DND-41 (cell line): ENCODE results near the gene LRRC27.

ENCODE experiments used
- ATAC-seq: fragments of 200-7000 bp; cut with Tn5 transposase; 3 replicates; pipeline ENCODE4 v1.9.1; 2021; ENCODE audit warnings: low read depth; ENCODE audit not compliant: insufficient read depth
- DNase-seq: peaks from one replicate; pipeline ENCODE4 v3.0.0-alpha.2; 2020
- H2AFZ ChIP-seq: 2 replicates; pipeline ENCODE4 v1.6.0; 2012; ENCODE audit warnings: low read depth, low read length
- H3K27ac ChIP-seq: 2 replicates; pipeline ENCODE4 v1.5.1; 2012; ENCODE audit warnings: low read length, inconsistent platforms
- H3K27me3 ChIP-seq: fragments of 200-600 bp; sonication (generic); 2 replicates; pipeline ENCODE4 v1.6.0; 2012; ENCODE audit warnings: low read length, mild to moderate bottlenecking, inconsistent platforms; ENCODE audit not compliant: insufficient read depth, poor library complexity
- H3K36me3 ChIP-seq: 2 replicates; pipeline ENCODE4 v1.5.1; 2012; ENCODE audit warnings: low read length, inconsistent platforms; ENCODE audit not compliant: insufficient read depth
- H3K4me1 ChIP-seq: 2 replicates; pipeline ENCODE4 v1.5.1; 2012; ENCODE audit warnings: mild to moderate bottlenecking, low read length; ENCODE audit not compliant: insufficient read depth
- H3K4me2 ChIP-seq: 2 replicates; pipeline ENCODE4 v1.6.0; 2012; ENCODE audit warnings: mild to moderate bottlenecking, moderate library complexity, low read length, inconsistent platforms; ENCODE audit not compliant: insufficient read depth
- H3K4me3 ChIP-seq, 2 experiments: fragments of 200-600 bp in 1 of 2; shearing (Covaris generic) in 1 of 2; 2 replicates each; pipeline ENCODE4 v1.5.1; 2012 to 2016; ENCODE audit warnings: inconsistent platforms in 2 of 2, low read length in 2 of 2, mild to moderate bottlenecking in 2 of 2, low read depth in 1 of 2, moderate library complexity in 1 of 2
- H3K79me2 ChIP-seq: 2 replicates; pipeline ENCODE4 v1.6.0; 2012; ENCODE audit warnings: low read length, inconsistent platforms; ENCODE audit not compliant: insufficient read depth
- H3K9ac ChIP-seq: 2 replicates; pipeline ENCODE4 v1.6.0; 2012; ENCODE audit warnings: low read depth, mild to moderate bottlenecking, inconsistent platforms, low read length, moderate library complexity
- H3K9me3 ChIP-seq: 2 replicates; pipeline ENCODE4 v1.5.1; 2012; ENCODE audit warnings: low read length, moderate library complexity, mild to moderate bottlenecking, inconsistent platforms; ENCODE audit not compliant: insufficient read depth, severe bottlenecking
- H4K20me1 ChIP-seq: 2 replicates; pipeline ENCODE4 v1.6.0; 2012; ENCODE audit warnings: low read length; ENCODE audit not compliant: insufficient read depth
- EZH2 ChIP-seq: IDR thresholded peaks from 3 replicates; pipeline ENCODE4 v1.6.1; 2012; ENCODE audit warnings: borderline replicate concordance, low read depth, mild to moderate bottlenecking, moderate library complexity, low read length, inconsistent platforms; ENCODE audit not compliant: severe bottlenecking
- TF ChIP-seq, protein P1 (sequence below): IDR thresholded peaks from 2 replicates; pipeline ENCODE4 v1.5.1; 2012; ENCODE audit warnings: borderline replicate concordance, low read length, moderate library complexity, mild to moderate bottlenecking; ENCODE audit not compliant: poor library complexity, severe bottlenecking; ENCODE audit errors: extremely low read depth

LRRC27 gene

DNA sequence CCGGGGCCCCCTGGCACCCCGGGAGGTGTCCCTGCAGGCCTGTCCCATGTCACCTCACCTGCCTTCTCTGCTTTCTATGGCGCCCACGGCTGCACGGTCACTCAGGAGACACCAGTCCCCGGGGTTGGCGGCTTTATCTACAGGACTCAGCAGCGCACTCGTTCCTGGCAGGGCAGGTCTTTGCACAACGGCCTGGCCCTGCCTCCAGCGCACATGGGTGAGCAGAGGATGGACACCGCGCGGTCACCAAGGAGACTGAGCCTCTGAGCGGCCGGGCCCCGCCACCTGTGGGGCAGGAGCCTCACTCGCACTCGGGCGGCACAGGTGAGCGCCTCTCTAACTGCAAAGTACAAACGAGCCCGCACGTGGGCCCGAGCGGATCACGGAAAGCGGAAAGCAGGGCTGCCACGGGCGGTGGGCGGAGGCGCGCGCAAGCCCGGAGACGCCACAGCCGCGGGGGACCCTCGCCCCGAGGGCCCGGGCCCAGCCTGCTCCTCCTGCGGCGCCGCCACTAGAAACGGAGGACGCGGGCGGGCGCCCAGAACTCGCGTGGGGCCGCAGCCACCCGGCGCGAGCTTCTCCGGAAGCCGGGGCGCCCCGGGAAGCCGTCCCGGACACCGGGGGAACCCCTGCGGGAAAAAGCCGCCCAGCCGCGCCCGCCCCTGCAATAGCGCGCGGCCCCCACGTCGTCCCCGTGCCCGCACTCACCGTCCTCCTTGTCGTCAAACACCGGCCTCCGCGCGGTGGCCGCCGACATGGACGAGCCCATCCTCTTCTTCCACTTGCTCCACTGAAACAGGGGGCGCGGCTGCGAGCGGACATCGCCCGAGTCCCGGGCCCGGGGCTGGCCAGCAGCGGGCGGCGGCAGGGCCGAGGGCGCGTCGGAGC is 24.9 kb upstream of the LRRC27 start:
- no peaks in the 10 kb centered on the region for H3K9me3 ChIP-seq
- H3K27ac ChIP-seq: no peak overlapping the region
- H3K4me1 ChIP-seq: no peaks in the 10 kb centered on the region
- H3K4me3 ChIP-seq: no peak overlapping the region
- ATAC-seq: no peak
- no peak overlapping the region for H2AFZ ChIP-seq
- no peaks in the 10 kb centered on the region for H4K20me1 ChIP-seq
- no peaks in the 10 kb centered on the region for H3K36me3 ChIP-seq
- H3K4me2 ChIP-seq: no peak overlapping the region
- no peaks in the 10 kb centered on the region for H3K79me2 ChIP-seq
- DNase-seq: no peak
- no peak overlapping the region for H3K9ac ChIP-seq
- no peak for TF ChIP-seq EZH2
- no peaks in the 10 kb centered on the region for H3K27me3 ChIP-seq

DNA sequence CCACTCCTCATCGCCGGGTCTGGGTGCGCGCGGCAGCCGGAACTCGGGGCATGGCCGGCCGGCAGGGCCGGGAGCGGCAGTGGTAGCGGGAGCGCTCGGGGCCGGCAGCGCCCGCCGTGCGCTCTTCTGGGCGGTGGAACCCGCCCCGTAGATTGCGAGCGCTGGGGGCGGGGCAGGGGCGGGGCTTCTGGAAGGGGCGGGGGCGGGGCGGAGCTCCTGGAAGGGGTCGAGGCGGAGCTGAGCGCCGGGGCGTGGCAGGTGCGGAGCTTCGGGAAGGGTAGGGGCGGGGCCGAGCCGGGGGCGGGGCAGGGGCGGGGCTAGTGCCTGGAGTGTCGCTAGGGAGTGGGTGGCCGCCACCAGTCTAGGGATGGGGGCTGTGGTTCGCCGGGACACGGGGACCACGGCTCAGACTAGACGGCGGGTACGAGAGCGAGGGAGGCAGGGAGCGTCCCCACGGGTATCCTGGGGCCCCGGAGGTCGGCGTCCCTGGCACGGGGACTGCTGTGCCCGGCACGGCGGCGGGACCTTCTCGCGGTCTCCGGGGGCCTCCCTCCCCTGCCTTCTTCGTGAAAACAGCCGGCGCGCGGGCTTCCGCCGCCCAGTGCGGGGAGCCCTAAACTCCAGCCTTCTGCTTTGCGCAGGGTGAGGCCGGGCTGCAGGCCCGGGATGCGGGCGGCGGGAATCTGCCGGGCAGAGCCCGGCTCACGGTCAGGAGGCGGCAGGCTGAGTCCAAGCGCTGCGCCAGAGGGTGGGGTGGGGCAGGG is 24.0 kb upstream of the LRRC27 start, which contains the start of gene STK32C:
Gene STK32C (minus strand): TSS at position 128 of the 764 bp plus-strand sequence. CDS start 117 bp downstream, at position 11.
- Histone ChIP-seq H3K27me3 (no peaks in the 10 kb centered on the region), H3K4me3 (no peak within 1 kb of the TSS), H4K20me1 (no peaks in the 10 kb centered on the region), H3K9ac (no peak within 1 kb of the TSS), H3K4me2 (no peak within 1 kb of the TSS), H2AFZ (no peak within 1 kb of the TSS), H3K9me3 (no peaks in the 10 kb centered on the region), H3K36me3 (no peaks in the 10 kb centered on the region), H3K27ac (no peak within 1 kb of the TSS), H3K79me2 (no peaks in the 10 kb centered on the region), H3K4me1 (no peaks in the 10 kb centered on the region)
- DNase-seq (no peak), ATAC-seq (no peak)
- no peak for TF ChIP-seq EZH2
- TF ChIP-seq, protein P1, sequence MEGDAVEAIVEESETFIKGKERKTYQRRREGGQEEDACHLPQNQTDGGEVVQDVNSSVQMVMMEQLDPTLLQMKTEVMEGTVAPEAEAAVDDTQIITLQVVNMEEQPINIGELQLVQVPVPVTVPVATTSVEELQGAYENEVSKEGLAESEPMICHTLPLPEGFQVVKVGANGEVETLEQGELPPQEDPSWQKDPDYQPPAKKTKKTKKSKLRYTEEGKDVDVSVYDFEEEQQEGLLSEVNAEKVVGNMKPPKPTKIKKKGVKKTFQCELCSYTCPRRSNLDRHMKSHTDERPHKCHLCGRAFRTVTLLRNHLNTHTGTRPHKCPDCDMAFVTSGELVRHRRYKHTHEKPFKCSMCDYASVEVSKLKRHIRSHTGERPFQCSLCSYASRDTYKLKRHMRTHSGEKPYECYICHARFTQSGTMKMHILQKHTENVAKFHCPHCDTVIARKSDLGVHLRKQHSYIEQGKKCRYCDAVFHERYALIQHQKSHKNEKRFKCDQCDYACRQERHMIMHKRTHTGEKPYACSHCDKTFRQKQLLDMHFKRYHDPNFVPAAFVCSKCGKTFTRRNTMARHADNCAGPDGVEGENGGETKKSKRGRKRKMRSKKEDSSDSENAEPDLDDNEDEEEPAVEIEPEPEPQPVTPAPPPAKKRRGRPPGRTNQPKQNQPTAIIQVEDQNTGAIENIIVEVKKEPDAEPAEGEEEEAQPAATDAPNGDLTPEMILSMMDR: no peak

DNA sequence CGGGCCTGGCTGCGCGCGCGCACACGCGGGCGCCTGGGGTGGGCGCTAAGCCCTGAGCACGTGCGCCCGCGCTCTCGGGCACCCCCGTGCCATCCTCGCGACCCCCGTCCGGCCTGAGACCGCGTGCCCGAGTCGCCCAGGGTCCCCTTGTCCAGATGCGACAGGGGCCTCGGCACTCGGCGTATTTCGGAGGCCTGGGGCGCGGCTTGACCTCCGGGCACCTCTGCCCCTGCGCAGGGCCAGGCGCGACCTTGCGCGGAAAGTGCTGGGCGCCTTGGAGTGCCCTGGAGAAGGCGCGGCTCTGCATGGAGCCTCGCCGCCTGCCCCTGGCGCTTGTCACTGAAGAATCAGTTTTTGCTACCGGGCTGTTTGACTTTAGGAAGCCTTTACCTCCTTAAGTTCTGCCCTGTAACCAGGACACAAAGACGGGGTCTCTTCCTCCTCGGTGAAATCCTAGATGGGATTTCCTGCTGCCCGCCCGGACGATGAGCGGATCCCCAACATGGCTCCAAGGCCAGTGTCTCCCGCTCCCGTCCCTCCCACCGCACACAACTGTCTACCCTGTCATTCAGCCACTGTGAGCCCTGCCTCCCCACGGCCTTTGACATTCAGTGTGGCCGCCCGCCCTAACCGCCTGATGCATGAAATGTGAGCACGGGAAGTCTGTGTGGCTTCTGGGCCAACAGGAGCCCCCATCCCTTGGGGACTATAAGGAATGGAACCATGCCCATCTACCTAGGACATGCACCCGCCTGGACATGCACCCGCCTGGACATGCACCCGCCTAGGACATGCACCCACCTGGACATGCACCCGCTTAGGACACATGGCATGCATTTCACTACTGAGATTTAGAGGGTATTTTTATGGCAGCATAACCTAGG is 23.2 kb upstream of the LRRC27 start:
- H4K20me1 ChIP-seq: no peaks in the 10 kb centered on the region
- no peak overlapping the region for H3K4me2 ChIP-seq
- H3K36me3 ChIP-seq: no peaks in the 10 kb centered on the region
- no peaks in the 10 kb centered on the region for H3K9me3 ChIP-seq
- DNase-seq (no peak), ATAC-seq (no peak)
- TF ChIP-seq EZH2: no peak
- TF ChIP-seq, protein P1: no peak
- H3K27ac ChIP-seq: no peak overlapping the region
- H3K27me3 ChIP-seq: no peaks in the 10 kb centered on the region
- no peak overlapping the region for H3K9ac ChIP-seq
- H3K79me2 ChIP-seq: no peaks in the 10 kb centered on the region
- H3K4me1 ChIP-seq: no peaks in the 10 kb centered on the region
- H2AFZ ChIP-seq: no peak overlapping the region
- H3K4me3 ChIP-seq: no peak overlapping the region
